ENCODE results near the gene PPM1A. TPM values are rescaled to one million over a fixed set of nuclear protein-coding genes. Genes with fewer than 3 reads are reported as not detected.

PPM1A gene
- total and polyA plus RNA-seq, 7 donors, result 54.0 to 174 (median 129) TPM

DNA sequence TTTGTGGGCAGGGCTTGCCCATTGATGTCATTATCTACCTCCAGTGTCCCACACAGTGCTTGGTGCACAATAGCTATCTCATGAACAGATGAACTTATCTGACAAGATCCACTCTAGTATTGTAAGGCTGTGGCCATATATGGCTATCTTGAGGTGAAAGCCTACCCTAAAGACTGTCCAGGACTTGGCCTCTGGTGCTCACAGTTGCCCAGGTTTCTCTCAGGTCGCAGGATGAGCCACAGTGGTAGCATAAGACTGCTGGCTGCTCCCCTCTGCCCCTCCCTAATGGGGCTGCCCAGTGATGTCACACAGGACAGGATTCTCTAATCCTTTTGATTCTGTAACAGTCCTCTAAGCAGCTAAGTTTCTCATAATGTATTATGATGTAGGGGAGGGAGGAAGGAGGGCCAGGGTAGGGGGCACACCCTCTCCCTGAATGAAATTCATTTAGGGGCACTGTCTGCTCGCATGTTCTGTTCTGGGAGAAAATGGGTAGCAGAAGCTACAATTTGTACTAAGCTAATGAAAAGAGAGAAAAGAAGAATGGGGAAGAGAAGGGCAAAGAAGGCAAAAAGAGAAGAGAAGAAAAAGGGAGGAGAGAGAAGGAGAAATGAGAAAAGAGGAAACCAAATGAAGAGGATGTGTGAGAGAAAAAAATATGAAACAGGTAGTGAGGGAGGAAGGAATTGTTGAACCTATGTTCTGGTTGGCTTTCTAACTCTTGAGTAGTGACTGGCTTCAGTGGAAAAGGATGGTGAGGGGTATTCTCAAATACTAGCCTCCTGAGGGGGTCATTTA lies 3.4 kb upstream of the PPM1A start:
- WGBS, 3 donors, result 75 to 90% (median 89%) methylated on average over 2 of the region's 2 CpGs
- DNase-seq (no peak), ATAC-seq (no peak)
- Histone ChIP-seq H3K27me3 (ENCODE audit: insufficient read depth in 3 of 3, low read length in 2 of 3) (no peaks in the 10 kb centered on the region), H3K36me3 (ENCODE audit: insufficient read depth in 1 of 2, low read depth in 1 of 2) (no peaks in the 10 kb centered on the region), H3K4me1 (no peaks in the 10 kb centered on the region), H3K9me3 (no peaks in the 10 kb centered on the region), H3K4me3 (no peak overlapping the region), H3K27ac (no peak overlapping the region)
- intact Hi-C loops (cut with DNase I), result loop anchor here in 1 of 2 donors (5.0 kb wide), 1 partner anchor 153 kb away; the partner anchor contains the start of gene PCNX4
- TF ChIP-seq, protein P1, sequence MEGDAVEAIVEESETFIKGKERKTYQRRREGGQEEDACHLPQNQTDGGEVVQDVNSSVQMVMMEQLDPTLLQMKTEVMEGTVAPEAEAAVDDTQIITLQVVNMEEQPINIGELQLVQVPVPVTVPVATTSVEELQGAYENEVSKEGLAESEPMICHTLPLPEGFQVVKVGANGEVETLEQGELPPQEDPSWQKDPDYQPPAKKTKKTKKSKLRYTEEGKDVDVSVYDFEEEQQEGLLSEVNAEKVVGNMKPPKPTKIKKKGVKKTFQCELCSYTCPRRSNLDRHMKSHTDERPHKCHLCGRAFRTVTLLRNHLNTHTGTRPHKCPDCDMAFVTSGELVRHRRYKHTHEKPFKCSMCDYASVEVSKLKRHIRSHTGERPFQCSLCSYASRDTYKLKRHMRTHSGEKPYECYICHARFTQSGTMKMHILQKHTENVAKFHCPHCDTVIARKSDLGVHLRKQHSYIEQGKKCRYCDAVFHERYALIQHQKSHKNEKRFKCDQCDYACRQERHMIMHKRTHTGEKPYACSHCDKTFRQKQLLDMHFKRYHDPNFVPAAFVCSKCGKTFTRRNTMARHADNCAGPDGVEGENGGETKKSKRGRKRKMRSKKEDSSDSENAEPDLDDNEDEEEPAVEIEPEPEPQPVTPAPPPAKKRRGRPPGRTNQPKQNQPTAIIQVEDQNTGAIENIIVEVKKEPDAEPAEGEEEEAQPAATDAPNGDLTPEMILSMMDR (IDR thresholded peaks at IDR 0.05), result no peak

- intact Hi-C loops (cut with DNase I), result loop anchor here (1.0 to 5.0 kb wide), 2 partner anchors 156 kb away; partner anchors contain the start of gene PCNX4 (in 1 of the 2)
- Histone ChIP-seq H3K4me1 (peaks cover 22% of the 10 kb centered on the region), H3K27ac (peak overlapping the region; percentile 100), H3K9me3 (no peaks in the 10 kb centered on the region), H3K36me3 (ENCODE audit: insufficient read depth in 1 of 2, low read depth in 1 of 2) (no peaks in the 10 kb centered on the region), H3K27me3 (ENCODE audit: insufficient read depth in 3 of 3, low read length in 2 of 3) (no peaks in the 10 kb centered on the region), H3K4me3 (peak overlapping the region; percentile 93)
- DNase-seq, result peak; percentile 87 to 91
- TF ChIP-seq, protein P1 (IDR thresholded peaks at IDR 0.05), result no peak
- 0 to 1% (median 0%) methylated on average over 27 of the region's 27 CpGs for WGBS, 3 donors
- peak; percentile 80 to 89 (median 84) for ATAC-seq
Observed at GRCh38 chr14:60247994-60248696, 876 bp upstream of the PPM1A start.

DNA sequence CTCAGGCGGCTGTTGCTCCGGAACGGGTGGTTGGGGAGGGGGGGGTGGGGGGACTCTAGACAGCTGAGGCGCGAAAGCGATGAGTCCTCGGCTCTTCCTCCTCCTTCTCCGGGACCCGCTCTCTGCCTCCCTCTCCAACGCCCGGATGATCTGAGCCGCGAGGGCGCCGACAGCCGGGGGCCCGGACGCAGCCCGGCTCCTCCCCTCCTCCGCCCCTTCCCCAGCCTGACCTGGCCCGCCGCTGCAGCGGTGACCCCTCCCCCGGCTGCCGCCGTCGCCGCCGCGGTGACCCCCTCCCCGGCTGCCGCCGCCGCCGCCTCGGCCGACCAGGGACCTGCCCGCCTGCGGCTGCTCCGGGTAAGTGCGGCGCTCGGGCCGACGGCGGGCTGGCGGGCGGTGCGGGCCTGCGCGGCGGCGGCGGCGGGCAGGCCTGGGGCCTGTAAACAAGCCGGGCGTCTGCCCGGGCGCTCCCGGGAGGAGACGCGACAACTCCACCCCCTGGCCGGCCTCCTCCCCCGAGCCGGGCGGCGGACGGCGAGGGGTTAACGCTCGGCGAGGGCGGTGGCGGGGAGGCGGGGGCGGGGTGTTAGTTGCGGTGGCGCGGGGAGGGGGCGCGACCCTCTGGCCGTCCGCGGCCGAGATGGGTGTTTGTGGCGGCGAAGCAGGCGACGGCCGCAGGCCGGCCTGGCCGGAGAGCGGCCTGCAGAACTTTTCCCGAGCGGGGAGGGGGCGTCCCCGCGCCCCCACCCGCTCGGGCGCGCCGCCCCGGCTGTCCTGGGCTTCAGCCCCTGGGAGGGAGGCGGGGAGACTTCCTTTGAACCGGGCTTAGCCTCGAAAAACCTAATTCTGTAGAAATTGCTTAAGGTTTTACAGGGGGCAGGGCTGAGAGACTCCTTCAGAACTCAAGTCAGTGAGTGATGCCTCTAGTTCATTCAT lies 568 bp downstream of the PPM1A start:
- intact Hi-C loops (cut with DNase I), result loop anchor here in 1 of 2 donors (5.0 kb wide), 1 partner anchor 157 kb away; the partner anchor contains the start of gene PCNX4
- H3K4me1 ChIP-seq, result peaks cover 36% of the 10 kb centered on the region
- no peaks in the 10 kb centered on the region for H3K9me3 ChIP-seq
- H3K27ac ChIP-seq, result peak overlapping the region; percentile 100
- H3K36me3 ChIP-seq (ENCODE audit: insufficient read depth in 1 of 2, low read depth in 1 of 2), result no peaks in the 10 kb centered on the region
- TF ChIP-seq, protein P1 (IDR thresholded peaks at IDR 0.05), result no peak
- peak; percentile 44 to 58 (median 54) for ATAC-seq
- WGBS, 3 donors, result 0 to 1% (median 0%) methylated on average over 33 to 105 of the region's 107 CpGs
- peak; percentile 78 to 88 for DNase-seq
- H3K27me3 ChIP-seq (ENCODE audit: insufficient read depth in 3 of 3, low read length in 2 of 3), result no peaks in the 10 kb centered on the region
- H3K4me3 ChIP-seq, result peak overlapping the region; percentile 93

GRCh38 chr14:60250257-60251035 lies 1.4 kb downstream of the PPM1A start:
- peak overlapping the region; percentile 100 for H3K27ac ChIP-seq
- TF ChIP-seq, protein P1 (IDR thresholded peaks at IDR 0.05), result no peak
- intact Hi-C loops (cut with DNase I), result no loop called here
- H3K4me1 ChIP-seq, result peaks cover 39% of the 10 kb centered on the region
- no peaks in the 10 kb centered on the region for H3K27me3 ChIP-seq (ENCODE audit: insufficient read depth in 3 of 3, low read length in 2 of 3)
- DNase-seq, result no peak
- no peaks in the 10 kb centered on the region for H3K36me3 ChIP-seq (ENCODE audit: insufficient read depth in 1 of 2, low read depth in 1 of 2)
- peak overlapping the region; percentile 93 for H3K4me3 ChIP-seq
- WGBS, 3 donors, result 6 to 11% (median 7%) methylated on average over 9 of the region's 9 CpGs
- H3K9me3 ChIP-seq, result no peaks in the 10 kb centered on the region
- no peak for ATAC-seq

All from psoas muscle (tissue), 8 donors.